ENCODE data around the gene LRRC32. TPM values are rescaled to one million over a fixed set of nuclear protein-coding genes. Genes with fewer than 3 reads are reported as not detected.
"Not testable (repeated sequence)": the region's sequence is repeated elsewhere in the genome, so short reads cannot be mapped to it uniquely, and the experiment has no call there.

Gene LRRC32
- total RNA-seq, 1 donor from 2014 or later: 0.77 TPM

- DNase-seq (ENCODE audit: low read depth, low spot score): no peak
- Mint-ChIP-seq H3K4me1 (peaks cover 7% of the 10 kb centered on the region), H3K27ac (ENCODE audit: unreplicated experiment) (no peak overlapping the region), H3K27me3 (ENCODE audit: low read depth) (no peaks in the 10 kb centered on the region), H3K4me3 (no peak overlapping the region), H3K9me3 (peaks cover 9% of the 10 kb centered on the region), H3K36me3 (ENCODE audit: low read depth) (peaks cover 3% of the 10 kb centered on the region)
- TF ChIP-seq, protein P1, sequence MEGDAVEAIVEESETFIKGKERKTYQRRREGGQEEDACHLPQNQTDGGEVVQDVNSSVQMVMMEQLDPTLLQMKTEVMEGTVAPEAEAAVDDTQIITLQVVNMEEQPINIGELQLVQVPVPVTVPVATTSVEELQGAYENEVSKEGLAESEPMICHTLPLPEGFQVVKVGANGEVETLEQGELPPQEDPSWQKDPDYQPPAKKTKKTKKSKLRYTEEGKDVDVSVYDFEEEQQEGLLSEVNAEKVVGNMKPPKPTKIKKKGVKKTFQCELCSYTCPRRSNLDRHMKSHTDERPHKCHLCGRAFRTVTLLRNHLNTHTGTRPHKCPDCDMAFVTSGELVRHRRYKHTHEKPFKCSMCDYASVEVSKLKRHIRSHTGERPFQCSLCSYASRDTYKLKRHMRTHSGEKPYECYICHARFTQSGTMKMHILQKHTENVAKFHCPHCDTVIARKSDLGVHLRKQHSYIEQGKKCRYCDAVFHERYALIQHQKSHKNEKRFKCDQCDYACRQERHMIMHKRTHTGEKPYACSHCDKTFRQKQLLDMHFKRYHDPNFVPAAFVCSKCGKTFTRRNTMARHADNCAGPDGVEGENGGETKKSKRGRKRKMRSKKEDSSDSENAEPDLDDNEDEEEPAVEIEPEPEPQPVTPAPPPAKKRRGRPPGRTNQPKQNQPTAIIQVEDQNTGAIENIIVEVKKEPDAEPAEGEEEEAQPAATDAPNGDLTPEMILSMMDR (conservative IDR thresholded peaks at IDR 0.05): no peak
These were observed 50.1 kb downstream of the LRRC32 start for GRCh38 chr11:76620489-76620888.

GRCh38 chr11:76619801-76620200, 50.7 kb downstream of the LRRC32 start:
- not testable (repeated sequence) for H3K27ac Mint-ChIP-seq (ENCODE audit: unreplicated experiment)

GRCh38 chr11:76617553-76618265, 52.8 kb downstream of the LRRC32 start:
- TF ChIP-seq, protein P1 (conservative IDR thresholded peaks at IDR 0.05): no peak
- peaks cover 4% of the 10 kb centered on the region for H3K4me1 Mint-ChIP-seq
- H3K27me3 Mint-ChIP-seq (ENCODE audit: low read depth): no peaks in the 10 kb centered on the region
- peaks cover 7% of the 10 kb centered on the region for H3K9me3 Mint-ChIP-seq
- H3K27ac Mint-ChIP-seq (ENCODE audit: unreplicated experiment): no peak overlapping the region
- H3K36me3 Mint-ChIP-seq (ENCODE audit: low read depth): peaks cover 3% of the 10 kb centered on the region
- no peak for DNase-seq (ENCODE audit: low read depth, low spot score)
- H3K4me3 Mint-ChIP-seq: no peak overlapping the region

More at GRCh38 chr11:76619801-76620200, 50.7 kb downstream of the LRRC32 start:
- H3K36me3 Mint-ChIP-seq (ENCODE audit: low read depth); DNase-seq (ENCODE audit: low read depth, low spot score); H3K9me3 Mint-ChIP-seq; H3K4me3 Mint-ChIP-seq; H3K27me3 Mint-ChIP-seq (ENCODE audit: low read depth); H3K4me1 Mint-ChIP-seq: not testable (repeated sequence)

GRCh38 chr11:76616676-76617552, 53.6 kb downstream of the LRRC32 start:
- Mint-ChIP-seq H3K4me3 (no peak overlapping the region), H3K27me3 (ENCODE audit: low read depth) (no peaks in the 10 kb centered on the region), H3K9me3 (peaks cover 7% of the 10 kb centered on the region), H3K4me1 (peaks cover under 1% of the 10 kb centered on the region), H3K27ac (ENCODE audit: unreplicated experiment) (no peak overlapping the region), H3K36me3 (ENCODE audit: low read depth) (peaks cover 3% of the 10 kb centered on the region)
- TF ChIP-seq, protein P1 (conservative IDR thresholded peaks at IDR 0.05): no peak
- no peak for DNase-seq (ENCODE audit: low read depth, low spot score)

GRCh38 chr11:76615950-76616349, 54.6 kb downstream of the LRRC32 start:
- H3K27ac Mint-ChIP-seq (ENCODE audit: unreplicated experiment): no peak overlapping the region
- no peak for DNase-seq (ENCODE audit: low read depth, low spot score)
- peaks cover 7% of the 10 kb centered on the region for H3K4me1 Mint-ChIP-seq
- peaks cover 7% of the 10 kb centered on the region for H3K9me3 Mint-ChIP-seq
- no peak overlapping the region for H3K4me3 Mint-ChIP-seq
- peaks cover 3% of the 10 kb centered on the region for H3K36me3 Mint-ChIP-seq (ENCODE audit: low read depth)
- TF ChIP-seq, protein P1 (conservative IDR thresholded peaks at IDR 0.05): no peak
- H3K27me3 Mint-ChIP-seq (ENCODE audit: low read depth): no peaks in the 10 kb centered on the region
